WTC11 (cell line): ENCODE data around the gene ESPN.

ENCODE experiments used
- RELA ChIP-seq: sonication (generic); formaldehyde crosslinking; IDR thresholded peaks from 2 replicates; pipeline ENCODE4 v1.8.1; 2022; ENCODE audit warnings: missing genetic modification reagents, mild to moderate bottlenecking, borderline replicate concordance
- TF ChIP-seq, protein P1 (sequence below): sonication (generic); formaldehyde crosslinking; IDR thresholded peaks from 2 replicates; pipeline ENCODE4 v1.8.1; 2023; ENCODE audit warnings: mild to moderate bottlenecking, missing genetic modification reagents, moderate library complexity
- TF ChIP-seq, protein P2 (sequence below): fragments of 200-600 bp; IDR thresholded peaks from 2 replicates; pipeline ENCODE4 v1.8.0; 2022; ENCODE audit warnings: antibody characterized with exemption

DNA sequence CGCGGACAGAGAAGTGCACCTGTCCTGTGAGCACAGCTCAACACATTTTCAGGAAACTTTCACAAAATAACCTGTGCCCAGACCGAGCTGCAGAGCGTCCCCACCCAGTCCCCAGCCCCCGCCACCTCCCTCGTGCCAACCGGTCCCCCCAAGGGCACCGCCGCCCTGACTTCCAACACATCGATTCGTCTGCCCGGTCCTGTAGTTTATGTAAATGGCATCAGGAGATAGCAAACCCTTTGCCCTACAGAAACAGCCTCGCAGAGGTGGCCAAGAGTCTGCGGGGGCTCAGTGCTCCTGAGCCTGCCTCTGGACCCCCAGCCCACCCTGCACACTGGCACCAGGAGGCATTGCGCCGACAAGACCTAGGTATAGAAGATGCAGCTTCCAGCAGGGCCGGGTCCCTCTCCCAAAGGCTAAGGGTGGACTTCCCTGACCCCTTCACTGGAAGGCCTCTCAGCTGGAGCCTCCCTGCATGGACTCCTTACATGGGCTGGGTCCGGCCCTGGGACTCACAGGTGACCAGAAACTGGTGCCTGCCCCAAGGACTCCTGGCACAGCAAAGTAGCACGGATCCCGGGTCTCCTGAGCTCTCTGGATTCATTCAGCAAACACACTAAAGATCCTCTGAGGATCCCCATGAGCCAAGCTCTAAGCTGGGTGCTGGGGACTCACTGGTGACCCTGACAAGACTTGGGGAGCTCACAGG is 73.4 kb downstream of the ESPN start:
- TF ChIP-seq, protein P1, sequence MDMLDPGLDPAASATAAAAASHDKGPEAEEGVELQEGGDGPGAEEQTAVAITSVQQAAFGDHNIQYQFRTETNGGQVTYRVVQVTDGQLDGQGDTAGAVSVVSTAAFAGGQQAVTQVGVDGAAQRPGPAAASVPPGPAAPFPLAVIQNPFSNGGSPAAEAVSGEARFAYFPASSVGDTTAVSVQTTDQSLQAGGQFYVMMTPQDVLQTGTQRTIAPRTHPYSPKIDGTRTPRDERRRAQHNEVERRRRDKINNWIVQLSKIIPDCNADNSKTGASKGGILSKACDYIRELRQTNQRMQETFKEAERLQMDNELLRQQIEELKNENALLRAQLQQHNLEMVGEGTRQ (CRISPR knock-in tag), result no peak
- no peak for TF ChIP-seq RELA (CRISPR knock-in tag)
- TF ChIP-seq, protein P2, sequence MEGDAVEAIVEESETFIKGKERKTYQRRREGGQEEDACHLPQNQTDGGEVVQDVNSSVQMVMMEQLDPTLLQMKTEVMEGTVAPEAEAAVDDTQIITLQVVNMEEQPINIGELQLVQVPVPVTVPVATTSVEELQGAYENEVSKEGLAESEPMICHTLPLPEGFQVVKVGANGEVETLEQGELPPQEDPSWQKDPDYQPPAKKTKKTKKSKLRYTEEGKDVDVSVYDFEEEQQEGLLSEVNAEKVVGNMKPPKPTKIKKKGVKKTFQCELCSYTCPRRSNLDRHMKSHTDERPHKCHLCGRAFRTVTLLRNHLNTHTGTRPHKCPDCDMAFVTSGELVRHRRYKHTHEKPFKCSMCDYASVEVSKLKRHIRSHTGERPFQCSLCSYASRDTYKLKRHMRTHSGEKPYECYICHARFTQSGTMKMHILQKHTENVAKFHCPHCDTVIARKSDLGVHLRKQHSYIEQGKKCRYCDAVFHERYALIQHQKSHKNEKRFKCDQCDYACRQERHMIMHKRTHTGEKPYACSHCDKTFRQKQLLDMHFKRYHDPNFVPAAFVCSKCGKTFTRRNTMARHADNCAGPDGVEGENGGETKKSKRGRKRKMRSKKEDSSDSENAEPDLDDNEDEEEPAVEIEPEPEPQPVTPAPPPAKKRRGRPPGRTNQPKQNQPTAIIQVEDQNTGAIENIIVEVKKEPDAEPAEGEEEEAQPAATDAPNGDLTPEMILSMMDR, result no peak
